Activated T-helper 9 cell treated with anti-CD3 and anti-CD28 coated beads, Interleukin-2, amount 50 U/mL, for 16 hours (primary cell): Measurements from ENCODE around the gene PHYKPL.
A peak's percentile ranks its signal among the peaks of the same experiment; 100 is the strongest.

ENCODE experiments used
- DNase-seq: peaks from one replicate; pipeline ENCODE4 v3.0.0-alpha.2; 2020; ENCODE audit warnings: low read depth

PHYKPL gene

GRCh38 chr5:178232124-178232919, at the start of gene PHYKPL:
PHYKPL (minus strand) TSS chr5:178232802; CDS start chr5:178232550, 252 bp downstream.
- DNase-seq, result peak; percentile 58

GRCh38 chr5:178282391-178282790, 49.8 kb upstream of the PHYKPL start:
- DNase-seq, result no peak

- no peak for DNase-seq
Measured at GRCh38 chr5:178281331-178281730, 48.7 kb upstream of the PHYKPL start.

GRCh38 chr5:178280631-178281030, 48.0 kb upstream of the PHYKPL start:
- DNase-seq, result no peak

DNA sequence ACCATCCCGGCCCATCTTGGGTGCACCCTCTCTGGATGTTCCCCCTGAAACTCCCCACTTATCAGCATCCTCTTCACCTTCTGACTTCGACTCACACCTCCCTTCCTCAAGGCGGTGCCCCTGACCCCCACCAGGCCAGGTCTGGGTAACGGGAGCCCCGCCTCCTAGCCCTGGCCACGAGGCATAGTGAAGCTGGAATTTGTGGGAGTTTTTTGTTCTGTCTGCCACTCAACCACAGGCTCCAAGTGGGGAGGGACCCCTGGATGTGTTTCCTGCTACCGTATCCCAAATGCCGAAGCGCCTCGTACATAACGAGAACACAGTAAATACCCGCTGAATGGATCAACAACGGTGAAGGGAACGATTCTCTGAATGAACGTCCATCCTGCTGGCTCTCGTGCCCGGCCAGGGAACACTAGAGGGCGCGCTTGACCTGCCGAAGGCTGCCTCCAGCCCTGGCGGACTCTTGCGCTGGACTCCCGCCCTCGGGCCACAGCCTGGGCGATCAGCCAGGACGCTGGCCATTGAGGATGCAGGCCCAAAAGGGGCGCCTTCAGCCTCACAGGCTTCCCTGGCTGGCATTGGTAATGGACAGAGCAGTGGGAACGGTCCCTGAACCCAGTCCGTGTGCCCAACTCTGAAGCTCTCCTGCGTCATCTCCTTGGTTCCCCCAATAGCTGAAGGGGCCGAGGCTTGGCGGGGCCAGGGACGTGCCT, 47.3 kb upstream of the PHYKPL start:
- peak; percentile 13 for DNase-seq

GRCh38 chr5:178279026-178279722, 46.6 kb upstream of the PHYKPL start:
- no peak for DNase-seq

DNA sequence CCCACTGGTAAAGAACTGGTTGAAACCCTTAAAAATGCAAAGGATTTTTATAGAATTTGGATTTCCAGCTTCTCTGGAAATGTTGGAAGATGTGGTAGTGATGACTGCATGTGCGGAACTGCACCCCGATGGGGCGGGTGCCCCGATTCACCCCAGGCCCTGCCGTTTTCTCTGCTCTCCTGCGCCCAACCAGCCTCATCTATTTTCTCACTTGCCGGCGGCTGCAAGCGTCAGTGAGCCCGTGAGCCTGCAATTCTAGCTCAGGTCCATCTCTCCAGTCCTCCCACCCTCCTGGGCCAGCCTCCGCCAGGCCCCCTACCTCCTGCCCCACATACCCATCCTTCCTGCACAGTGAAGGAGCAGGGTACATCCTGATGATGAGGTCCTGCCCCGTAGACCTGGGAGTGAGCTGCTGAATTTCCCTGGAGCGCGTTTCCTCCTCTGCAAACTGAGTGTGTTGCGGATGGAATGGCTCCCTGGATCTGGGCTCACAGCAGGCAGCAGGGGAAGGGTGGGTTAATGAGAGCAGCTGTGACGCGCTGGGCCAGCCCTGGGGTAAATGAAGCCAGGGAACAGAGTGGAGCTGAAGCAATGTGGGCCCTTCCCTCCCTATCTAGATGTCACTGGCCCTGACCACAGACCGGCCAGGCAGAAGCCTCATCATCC, 45.9 kb upstream of the PHYKPL start:
- no peak for DNase-seq

GRCh38 chr5:178277866-178278265, 45.3 kb upstream of the PHYKPL start:
- no peak for DNase-seq

DNA sequence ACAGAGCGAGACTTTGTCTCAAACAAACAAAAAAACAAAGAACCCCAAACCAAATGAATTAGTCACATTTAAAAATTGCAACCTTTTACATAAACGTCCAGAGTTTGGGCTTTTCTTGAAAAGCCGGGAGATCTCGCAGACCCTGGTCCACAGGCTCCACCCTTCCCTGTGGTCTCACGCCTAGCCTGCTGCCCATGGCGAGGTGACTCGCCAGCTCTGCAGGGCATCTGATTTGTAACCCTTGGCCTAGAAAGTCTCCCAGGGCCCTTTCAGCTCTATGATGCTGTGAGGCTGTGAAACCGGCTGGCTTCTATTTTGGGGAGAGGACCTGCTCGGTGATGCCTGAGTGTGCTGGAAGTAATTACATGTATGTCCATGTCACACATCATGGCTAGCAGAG, 44.7 kb upstream of the PHYKPL start:
- DNase-seq, result no peak

DNA sequence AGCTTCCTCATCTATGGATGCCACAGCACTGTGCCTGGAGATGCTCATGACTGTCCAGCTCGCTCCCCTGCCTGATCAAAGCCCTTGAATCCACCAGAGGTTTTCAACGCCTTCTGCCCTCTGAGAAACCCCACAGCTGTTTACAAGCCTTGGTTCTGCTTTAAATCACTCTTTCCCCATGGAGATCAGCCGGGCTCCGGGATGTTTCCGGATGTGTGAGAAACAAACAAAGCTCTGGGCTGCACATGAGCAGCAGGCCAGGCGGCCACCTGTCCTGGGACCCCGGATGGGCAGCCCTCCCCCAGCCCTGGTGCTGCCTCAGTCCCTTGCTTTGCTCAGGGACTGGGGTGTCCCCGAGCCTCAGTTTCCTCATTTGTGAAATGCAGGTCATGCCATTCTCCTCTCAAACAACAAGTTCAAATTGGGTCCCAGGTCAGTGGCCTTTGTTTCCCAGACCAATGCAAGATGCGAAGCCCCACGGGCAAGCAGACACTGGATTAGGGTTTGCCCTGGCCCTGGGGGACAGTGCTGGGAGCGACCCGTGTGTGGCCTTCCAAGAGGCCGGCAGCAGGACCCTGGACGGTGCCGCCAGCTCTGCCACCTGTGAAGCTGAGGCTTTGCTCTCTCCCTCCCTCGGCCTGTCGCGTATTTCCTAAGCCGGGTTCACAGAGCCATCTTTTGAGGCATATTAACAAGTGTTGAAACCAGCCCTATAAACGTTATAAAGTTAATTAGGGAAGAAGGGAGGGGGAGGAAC, 42.4 kb upstream of the PHYKPL start:
- DNase-seq, result no peak

- no peak for DNase-seq
Measured at GRCh38 chr5:178273665-178274541, 41.3 kb upstream of the PHYKPL start.

GRCh38 chr5:178273041-178273440, 40.4 kb upstream of the PHYKPL start:
- no peak for DNase-seq

DNA sequence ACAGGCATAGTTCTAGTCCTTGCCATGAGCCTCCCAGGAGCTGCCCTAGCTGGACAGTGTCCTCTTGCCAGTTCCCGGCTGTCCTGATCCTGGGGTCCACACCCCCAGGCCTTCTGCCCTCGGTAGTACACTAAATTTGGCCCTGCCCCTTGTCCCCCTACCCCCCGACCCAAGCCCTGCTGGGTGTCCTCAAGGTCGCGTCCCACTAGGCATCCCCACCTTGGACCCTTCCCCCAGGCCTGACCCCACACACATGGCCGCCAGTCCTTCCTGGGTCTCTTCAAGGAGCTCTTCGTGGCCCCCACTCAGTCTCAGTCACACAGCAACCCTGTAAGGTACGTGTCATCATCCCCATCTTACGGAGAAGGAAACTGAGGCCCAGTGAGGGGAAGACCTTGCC, 40.0 kb upstream of the PHYKPL start:
- DNase-seq, result no peak

- no peak for DNase-seq
Measured at GRCh38 chr5:178271726-178272479, 39.3 kb upstream of the PHYKPL start.

DNA sequence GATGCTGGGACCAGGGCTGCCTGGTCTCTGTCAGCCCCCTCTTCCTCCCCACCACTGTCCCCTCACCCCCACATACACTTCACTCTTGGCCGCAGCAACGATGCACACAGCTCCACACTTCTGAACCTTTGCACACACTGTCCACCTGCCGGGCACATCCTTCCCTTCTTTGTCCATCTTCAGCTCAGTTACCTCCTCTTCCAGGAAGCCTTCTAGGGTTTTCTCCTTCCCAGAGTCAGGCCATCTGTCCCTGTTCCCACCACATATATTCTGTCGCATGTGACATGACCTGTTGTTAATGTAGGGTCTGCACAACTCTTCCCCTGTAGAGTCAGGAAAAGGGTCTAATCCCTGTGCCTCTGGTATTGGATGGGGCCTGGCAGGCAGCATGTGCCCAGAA, 38.6 kb upstream of the PHYKPL start:
- DNase-seq, result no peak

DNA sequence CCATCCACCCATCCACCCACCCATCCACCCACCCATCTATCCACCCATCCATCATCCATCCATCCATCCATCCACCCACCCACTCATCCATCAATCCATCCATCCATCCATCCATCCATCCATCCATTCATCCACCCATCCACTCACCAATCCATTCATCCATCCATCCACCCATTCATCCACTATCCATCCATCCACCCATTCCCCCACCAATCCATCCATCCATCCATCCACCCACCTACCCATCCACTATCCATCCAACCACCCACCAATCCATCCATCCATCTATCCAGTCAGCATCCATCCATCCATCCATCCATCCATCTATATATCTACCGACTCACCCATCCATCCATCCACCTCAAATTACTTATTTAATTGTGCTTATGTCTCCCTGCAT, 36.9 kb upstream of the PHYKPL start:
- DNase-seq, result no peak

GRCh38 chr5:178267876-178268275, 35.3 kb upstream of the PHYKPL start:
- DNase-seq, result no peak

GRCh38 chr5:178267245-178267644, 34.6 kb upstream of the PHYKPL start:
- no peak for DNase-seq

DNA sequence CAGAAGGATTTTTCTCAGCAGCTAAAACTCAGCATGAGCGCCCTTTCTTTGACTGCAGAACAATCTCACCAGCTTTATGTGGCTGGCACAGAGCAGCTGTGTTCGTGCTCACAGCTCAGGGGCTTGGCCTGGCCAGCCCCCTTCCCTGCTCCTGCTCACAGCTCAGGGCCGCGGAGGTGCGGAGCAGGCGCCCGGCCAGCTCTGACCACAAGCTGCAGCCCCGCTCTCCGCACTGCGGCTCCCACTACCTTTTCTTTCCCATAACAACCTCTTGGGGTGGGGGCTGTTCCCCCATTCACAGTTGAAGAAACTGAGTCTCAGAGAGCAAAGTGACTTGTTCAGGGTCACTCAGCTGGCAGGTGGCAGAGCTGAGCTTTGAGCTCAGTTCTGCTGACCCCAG, 34.0 kb upstream of the PHYKPL start:
- DNase-seq, result no peak

DNA sequence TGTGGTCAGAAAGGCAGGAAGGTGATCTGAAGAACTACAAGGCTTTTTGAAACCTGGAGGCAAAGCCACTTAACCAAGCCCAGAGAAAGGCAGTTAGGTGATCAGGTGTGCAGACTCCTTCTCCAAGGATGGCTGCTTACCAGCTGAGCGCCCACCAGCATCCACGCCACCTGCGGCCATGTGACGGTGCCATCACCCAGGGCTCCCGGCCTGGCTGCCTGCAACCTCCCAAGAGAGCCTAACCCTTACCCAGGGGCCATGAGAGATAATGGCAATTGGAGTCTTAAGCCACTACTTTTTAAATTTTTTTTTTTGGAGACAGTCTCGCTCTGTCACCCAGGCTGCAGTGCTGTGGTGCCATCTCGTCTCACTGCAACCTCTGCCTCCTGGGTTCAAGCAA, 33.1 kb upstream of the PHYKPL start:
- no peak for DNase-seq
